SK-N-MC (cell line): Measurements from ENCODE around the gene NRAP.

Source experiments
- EZH2 ChIP-seq: fragments of 200-600 bp; sonication (generic); IDR thresholded peaks from one replicate; pipeline ENCODE4 v1.6.1; 2017; ENCODE audit warnings: antibody characterized with exemption
- FOXP2 ChIP-seq: optimal IDR thresholded peaks from 2 replicates; pipeline ENCODE3; 2011; ENCODE audit warnings: mild to moderate bottlenecking, moderate library complexity; ENCODE audit not compliant: insufficient read depth; ENCODE audit errors: extremely low read length, control extremely low read depth
- POLR2AphosphoS5 ChIP-seq: IDR thresholded peaks from 2 replicates; pipeline ENCODE4 v1.6.1; 2012; ENCODE audit warnings: mild to moderate bottlenecking, low read depth, low read length, borderline replicate concordance

GRCh38 chr10:113657544-113657943 is 6.3 kb downstream of the NRAP start:
- TF ChIP-seq EZH2 (no peak), POLR2AphosphoS5 (no peak), FOXP2 (no peak)
